Type B pancreatic cell (in vitro differentiated cells): Measurements from ENCODE around the gene ELF4. TPM values are rescaled to one million over a fixed set of nuclear protein-coding genes. Genes with fewer than 3 reads are reported as not detected.

Experiments
- DNase-seq: peaks from one replicate; pipeline ENCODE4 v3.0.0; 2021; ENCODE audit warnings: mixed read lengths; ENCODE audit not compliant: unreplicated experiment; ENCODE audit errors: extremely low spot score
- H3K27ac Mint-ChIP-seq: 2 replicates; pipeline ENCODE4 v1.8.0; 2021; ENCODE audit warnings: mild to moderate bottlenecking, mixed read lengths
- H3K27me3 Mint-ChIP-seq: 2 replicates; pipeline ENCODE4 v1.8.0; 2021; ENCODE audit warnings: mixed read lengths
- H3K36me3 Mint-ChIP-seq: 2 replicates; pipeline ENCODE4 v1.8.0; 2021; ENCODE audit warnings: mixed read lengths
- H3K4me1 Mint-ChIP-seq: one replicate; pipeline ENCODE4 v1.8.0; 2021; ENCODE audit warnings: mixed read lengths; ENCODE audit not compliant: unreplicated experiment
- H3K4me3 Mint-ChIP-seq: 2 replicates; pipeline ENCODE4 v1.8.0; 2021; ENCODE audit warnings: mild to moderate bottlenecking, mixed read lengths
- H3K9me3 Mint-ChIP-seq: 2 replicates; pipeline ENCODE4 v1.8.0; 2021; ENCODE audit warnings: mixed read lengths
- total RNA-seq: library from RNA; stranded (reverse); gene quantifications from 2 replicates; pipeline ENCODE4 v1.2.1, GENCODE V29; 2021; ENCODE audit warnings: low replicate concordance
- TF ChIP-seq, protein P1 (sequence below): fragments of 200-600 bp; sonication (generic); conservative IDR thresholded peaks from 2 replicates; pipeline ENCODE4 v1.5.0; 2021; ENCODE audit warnings: antibody characterized with exemption, mild to moderate bottlenecking

Gene ELF4
- total RNA-seq, 1 donor from 2014 or later, result 7.8 TPM

DNA sequence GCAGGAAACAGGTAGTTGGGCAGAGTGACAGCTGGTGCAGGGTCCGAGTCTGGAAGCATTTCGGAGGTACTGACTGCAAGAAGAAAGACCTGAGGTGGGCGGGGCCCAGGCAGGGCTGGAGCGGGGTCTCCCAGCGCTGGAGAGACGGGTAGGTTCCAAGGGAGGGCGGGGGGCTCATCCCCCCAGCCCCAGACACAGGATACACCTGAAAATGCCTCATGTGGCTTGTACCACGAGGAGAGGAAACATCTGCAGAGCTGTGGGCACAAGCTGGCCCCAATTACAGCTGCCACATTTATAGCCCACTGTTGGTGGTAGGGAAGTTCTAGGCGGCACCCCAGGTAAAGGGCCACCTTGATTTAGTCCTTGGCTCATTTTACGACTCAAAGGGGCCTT lies 38.0 kb downstream of the ELF4 start:
- H3K36me3 Mint-ChIP-seq, result peaks cover 1% of the 10 kb centered on the region
- no peak for DNase-seq
- no peaks in the 10 kb centered on the region for H3K9me3 Mint-ChIP-seq
- no peaks in the 10 kb centered on the region for H3K27me3 Mint-ChIP-seq
- no peaks in the 10 kb centered on the region for H3K4me1 Mint-ChIP-seq
- TF ChIP-seq, protein P1, sequence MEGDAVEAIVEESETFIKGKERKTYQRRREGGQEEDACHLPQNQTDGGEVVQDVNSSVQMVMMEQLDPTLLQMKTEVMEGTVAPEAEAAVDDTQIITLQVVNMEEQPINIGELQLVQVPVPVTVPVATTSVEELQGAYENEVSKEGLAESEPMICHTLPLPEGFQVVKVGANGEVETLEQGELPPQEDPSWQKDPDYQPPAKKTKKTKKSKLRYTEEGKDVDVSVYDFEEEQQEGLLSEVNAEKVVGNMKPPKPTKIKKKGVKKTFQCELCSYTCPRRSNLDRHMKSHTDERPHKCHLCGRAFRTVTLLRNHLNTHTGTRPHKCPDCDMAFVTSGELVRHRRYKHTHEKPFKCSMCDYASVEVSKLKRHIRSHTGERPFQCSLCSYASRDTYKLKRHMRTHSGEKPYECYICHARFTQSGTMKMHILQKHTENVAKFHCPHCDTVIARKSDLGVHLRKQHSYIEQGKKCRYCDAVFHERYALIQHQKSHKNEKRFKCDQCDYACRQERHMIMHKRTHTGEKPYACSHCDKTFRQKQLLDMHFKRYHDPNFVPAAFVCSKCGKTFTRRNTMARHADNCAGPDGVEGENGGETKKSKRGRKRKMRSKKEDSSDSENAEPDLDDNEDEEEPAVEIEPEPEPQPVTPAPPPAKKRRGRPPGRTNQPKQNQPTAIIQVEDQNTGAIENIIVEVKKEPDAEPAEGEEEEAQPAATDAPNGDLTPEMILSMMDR, result no peak
- H3K4me3 Mint-ChIP-seq, result no peak overlapping the region
- no peak overlapping the region for H3K27ac Mint-ChIP-seq

DNA sequence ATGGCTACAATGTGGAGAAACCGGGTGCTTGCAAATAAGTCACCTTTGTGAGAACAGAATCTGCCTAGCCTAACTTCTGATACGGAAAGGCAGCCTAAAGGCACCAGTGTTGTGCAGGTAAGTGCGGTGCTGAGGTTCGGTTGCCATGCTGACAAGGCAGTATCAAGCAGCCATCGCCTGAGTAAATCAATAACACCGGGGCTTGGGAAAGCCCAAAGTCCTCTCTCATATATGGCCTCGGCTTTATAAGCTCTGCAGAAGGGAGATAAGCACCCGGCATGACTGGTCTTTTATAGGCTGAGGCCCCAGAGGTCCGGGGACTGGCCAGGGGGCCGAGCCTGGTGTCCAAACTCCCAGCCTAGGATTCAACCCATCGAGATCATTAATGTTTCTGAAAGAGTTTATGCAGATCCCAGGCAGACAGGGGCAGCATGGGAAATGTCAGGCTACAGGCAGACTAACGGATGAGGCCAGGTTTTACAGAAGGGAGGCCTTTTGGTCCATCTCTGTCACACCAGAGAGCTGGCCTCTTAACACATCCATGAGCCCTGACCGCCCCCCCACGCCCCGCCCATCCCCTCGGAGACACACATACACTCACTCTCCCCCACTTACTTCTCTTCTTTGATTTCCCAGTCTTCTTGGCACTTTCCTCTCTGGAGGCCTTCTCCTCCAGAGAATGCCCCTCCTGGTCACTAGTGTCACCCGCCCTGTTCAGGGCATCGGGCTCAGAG lies 38.5 kb downstream of the ELF4 start:
- H3K4me3 Mint-ChIP-seq, result no peak overlapping the region
- H3K36me3 Mint-ChIP-seq, result peaks cover 3% of the 10 kb centered on the region
- DNase-seq, result no peak
- no peaks in the 10 kb centered on the region for H3K9me3 Mint-ChIP-seq
- H3K4me1 Mint-ChIP-seq, result no peaks in the 10 kb centered on the region
- H3K27ac Mint-ChIP-seq, result peak overlapping the region; percentile 34
- TF ChIP-seq, protein P1, result no peak
- no peaks in the 10 kb centered on the region for H3K27me3 Mint-ChIP-seq

DNA sequence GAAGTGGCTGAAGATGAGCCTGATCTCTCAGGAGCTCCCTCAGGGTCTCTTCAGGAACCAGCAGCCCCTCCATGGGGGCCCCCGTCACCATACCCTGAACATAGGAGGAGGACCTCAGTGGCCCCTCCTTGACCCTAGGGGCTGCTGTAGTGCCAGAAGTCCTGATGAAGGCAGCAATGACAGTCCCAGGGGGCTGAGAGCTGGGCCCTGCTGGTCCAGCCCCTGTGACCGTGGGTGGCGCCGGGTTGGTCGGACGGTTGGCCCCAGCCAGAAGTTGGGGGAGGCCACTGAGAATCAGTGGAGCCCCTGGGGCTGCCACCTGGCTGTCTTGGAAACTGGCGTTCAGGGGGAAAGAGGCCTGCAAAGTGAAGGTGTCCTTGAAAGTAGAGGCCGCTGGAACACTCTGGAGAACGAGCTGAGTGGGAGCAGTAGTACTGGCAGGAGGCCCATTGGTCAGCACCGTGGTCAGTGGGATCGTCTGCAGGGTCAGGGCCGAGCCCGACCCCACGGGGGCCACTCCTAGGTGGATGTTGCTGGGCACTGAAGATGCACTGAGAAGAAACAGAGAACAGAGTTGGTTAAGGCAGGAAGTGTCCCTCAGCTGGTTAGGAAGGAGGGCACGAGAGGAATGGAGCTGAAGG lies 43.2 kb downstream of the ELF4 start:
- Mint-ChIP-seq H3K4me3 (no peak overlapping the region), H3K9me3 (no peaks in the 10 kb centered on the region), H3K27me3 (no peaks in the 10 kb centered on the region), H3K27ac (no peak overlapping the region), H3K4me1 (no peaks in the 10 kb centered on the region), H3K36me3 (peaks cover 3% of the 10 kb centered on the region)
- DNase-seq, result no peak
- TF ChIP-seq, protein P1, result no peak

DNA sequence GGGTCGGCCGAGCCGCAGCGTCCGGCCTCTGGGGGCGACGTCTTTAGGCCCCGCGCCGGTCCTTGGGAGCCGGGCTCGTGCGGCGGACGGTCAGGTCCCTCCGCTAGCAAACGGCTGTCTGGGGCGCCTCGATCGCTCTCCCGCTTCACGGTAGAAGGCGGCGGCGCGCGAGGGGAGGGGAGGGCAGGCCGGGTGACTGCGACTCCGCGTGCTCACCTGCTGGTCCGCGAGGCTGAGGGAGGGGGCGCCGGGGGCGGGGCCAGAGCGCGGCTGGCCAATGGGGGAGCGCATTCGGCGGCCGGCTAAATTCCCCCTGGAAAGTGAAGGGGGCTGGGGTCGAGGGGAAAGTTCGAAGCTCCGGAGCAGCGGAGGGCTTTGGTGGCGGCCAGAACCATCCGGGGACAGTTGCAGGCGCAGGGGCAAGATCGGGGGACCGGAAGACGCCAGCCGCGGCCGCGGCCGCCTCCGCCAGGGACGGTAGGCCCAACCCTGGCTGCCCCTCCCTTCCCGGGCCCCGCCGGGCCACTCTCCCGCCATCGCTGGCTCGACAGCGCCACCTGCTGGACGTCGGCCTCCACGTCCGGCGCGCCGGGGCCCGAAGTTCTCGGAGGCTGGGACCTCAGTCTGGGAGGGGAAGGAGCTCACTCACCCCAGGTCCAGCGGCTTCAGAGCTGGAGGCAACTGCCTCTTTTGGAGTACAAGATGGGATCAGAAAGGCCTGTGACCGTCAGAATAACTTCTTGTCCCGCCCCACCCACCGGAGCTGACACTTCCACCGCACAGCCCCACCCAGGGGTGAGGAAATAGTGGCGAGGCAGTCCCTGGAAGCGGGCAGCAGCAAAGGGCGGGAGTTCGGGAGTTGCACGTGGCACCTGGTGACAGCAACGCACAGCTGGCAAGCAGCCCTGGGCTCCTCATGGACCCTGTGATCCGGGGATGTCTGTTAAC lies 49.9 kb downstream of the ELF4 start:
- Mint-ChIP-seq H3K4me3 (peak overlapping the region; percentile 81), H3K27me3 (no peaks in the 10 kb centered on the region), H3K36me3 (peaks cover under 1% of the 10 kb centered on the region), H3K27ac (peak overlapping the region; percentile 58), H3K9me3 (no peaks in the 10 kb centered on the region), H3K4me1 (peaks cover under 1% of the 10 kb centered on the region)
- DNase-seq, result peak; percentile 90
- TF ChIP-seq, protein P1, result peak; percentile 91

DNA sequence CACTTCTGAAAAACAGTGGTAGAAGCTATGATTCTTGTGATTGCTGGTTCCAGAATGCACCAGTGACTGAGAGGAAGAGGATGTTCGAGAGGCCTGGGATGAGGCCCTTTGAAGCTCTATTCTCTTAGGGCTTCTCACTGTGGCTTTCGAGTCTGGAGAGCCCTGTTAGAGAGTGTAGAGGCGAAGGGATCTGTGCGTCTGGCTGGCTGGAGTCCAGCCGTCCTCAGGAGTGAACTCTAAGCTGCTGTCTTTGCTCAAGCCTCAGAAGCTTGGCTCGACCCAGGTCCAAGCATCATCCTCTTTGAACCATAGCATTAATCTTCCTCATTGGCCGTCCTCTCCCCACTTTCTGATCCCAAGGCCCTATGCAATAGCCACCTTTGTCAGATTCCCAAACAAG lies 51.6 kb downstream of the ELF4 start:
- Mint-ChIP-seq H3K4me1 (peaks cover 5% of the 10 kb centered on the region), H3K27ac (peak overlapping the region; percentile 14), H3K4me3 (no peak overlapping the region), H3K27me3 (no peaks in the 10 kb centered on the region), H3K9me3 (no peaks in the 10 kb centered on the region), H3K36me3 (peaks cover 5% of the 10 kb centered on the region)
- DNase-seq, result no peak
- TF ChIP-seq, protein P1, result no peak
